ENCODE measurements around the gene MAP3K9. TPM values are rescaled to one million over a fixed set of nuclear protein-coding genes. Genes with fewer than 3 reads are reported as not detected.

The MAP3K9 gene
- total and polyA plus RNA-seq, 10 of the 15 experiments (the other 5 are each of a cell fraction or from before 2014, with no cell fraction given) = 0.48 to 7.9 (median 2.9) TPM

DNA sequence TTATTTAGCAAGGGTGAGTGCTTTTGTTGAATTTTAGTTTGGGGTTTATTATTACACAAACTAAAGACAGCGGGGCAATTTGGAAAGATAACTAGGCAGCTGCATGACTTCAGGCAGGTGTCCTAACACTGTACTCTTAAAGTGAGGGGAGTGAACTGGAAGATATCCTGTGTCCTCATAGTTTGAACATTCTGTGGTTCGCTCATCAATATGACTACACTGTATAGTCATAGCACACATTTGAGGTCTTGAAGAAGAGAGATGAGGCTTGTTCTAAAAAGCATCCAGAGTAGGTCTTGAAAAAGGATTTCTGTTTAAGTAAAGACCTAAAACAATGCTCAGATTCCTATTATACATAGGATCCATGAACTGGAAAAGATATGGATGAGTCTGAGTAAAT is 1.7 kb upstream of the MAP3K9 start:
- DNase-seq (ENCODE audit: low read depth, low spot score) = no peak
- TF ChIP-seq, protein P1, sequence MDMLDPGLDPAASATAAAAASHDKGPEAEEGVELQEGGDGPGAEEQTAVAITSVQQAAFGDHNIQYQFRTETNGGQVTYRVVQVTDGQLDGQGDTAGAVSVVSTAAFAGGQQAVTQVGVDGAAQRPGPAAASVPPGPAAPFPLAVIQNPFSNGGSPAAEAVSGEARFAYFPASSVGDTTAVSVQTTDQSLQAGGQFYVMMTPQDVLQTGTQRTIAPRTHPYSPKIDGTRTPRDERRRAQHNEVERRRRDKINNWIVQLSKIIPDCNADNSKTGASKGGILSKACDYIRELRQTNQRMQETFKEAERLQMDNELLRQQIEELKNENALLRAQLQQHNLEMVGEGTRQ (IDR thresholded peaks at IDR 0.05; ENCODE audit: borderline replicate concordance, low read depth, low read length) = no peak
- peak; percentile 57; the same call in 1 of the 2 replicates for TF ChIP-seq CREM (IDR thresholded peaks at IDR 0.05; ENCODE audit: low read depth)
- TF ChIP-seq JUNB (IDR thresholded peaks at IDR 0.05) = peak; percentile 53
- no peak for TF ChIP-seq MYC (IDR thresholded peaks at IDR 0.05; ENCODE audit: insufficient read depth, insufficient read length, insufficient replicate concordance, low read length, severe bottlenecking)
- TF ChIP-seq ZZZ3 (IDR thresholded peaks at IDR 0.05; ENCODE audit: control insufficient read depth, insufficient read length, low read depth) = no peak
- TF ChIP-seq CREB1 (IDR thresholded peaks at IDR 0.05; ENCODE audit: low read depth) = peak; percentile 63
- peak; percentile 55; the same call in 1 of the 2 replicates for TF ChIP-seq RUNX3 (IDR thresholded peaks at IDR 0.05; ENCODE audit: low read length)
- BruUV-seq (replicated peaks) = no TSS peak
- no peak for FAIRE-seq
- Histone ChIP-seq H3K27ac (ENCODE audit: control insufficient read depth, insufficient read depth) (no peak overlapping the region), H3K4me3 (peak overlapping the region; percentile 50; the same call in 1 of the 2 replicates), H3K79me2 (ENCODE audit: control insufficient read depth, insufficient read depth, low read length) (peaks cover 10% of the 10 kb centered on the region), H3K4me2 (ENCODE audit: control insufficient read depth, insufficient read depth) (peak overlapping the region; percentile 72), H3K4me1 (ENCODE audit: control insufficient read depth, insufficient read depth, low read length) (peaks cover 22% of the 10 kb centered on the region), H3K36me3 (ENCODE audit: control insufficient read depth in 2 of 2, insufficient read depth in 2 of 2, low read length in 1 of 2) (no peaks in the 10 kb centered on the region), H2AFZ (ENCODE audit: control insufficient read depth, low read depth, low read length) (no peak overlapping the region), H4K20me1 (ENCODE audit: control insufficient read depth, insufficient read depth) (no peaks in the 10 kb centered on the region), H3K9me3 (replicated peaks; ENCODE audit: control insufficient read depth, insufficient read depth, low read length) (no peaks in the 10 kb centered on the region), H3K27me3 (replicated peaks in 1 of 2; ENCODE audit: control insufficient read depth in 2 of 2, insufficient read depth in 2 of 2, low read length in 1 of 2) (no peaks in the 10 kb centered on the region), H3K9ac (ENCODE audit: control insufficient read depth, insufficient read depth, low read length) (no peak overlapping the region)
- intact Hi-C loops (cut with micrococcal nuclease; ENCODE audit: unreplicated experiment) = loop anchor here (5.0 to 10.0 kb wide), 2 partner anchors 169 to 766 kb away; partner anchors contain the start of gene TTC9
- POLR2A ChIA-PET = no interaction called here
- RAD21 ChIA-PET (ENCODE audit: unreplicated experiment) = no interaction called here
- ATAC-seq = no peak
- SMC1A ChIA-PET (ENCODE audit: uncharacterized antibody, unreplicated experiment) = interaction anchor here (0.7 to 1.5 kb wide), 3 partner anchors 72 to 146 kb away, joined by 3 to 5 read pairs (median 5); no protein-coding TSS in a partner anchor
- in situ Hi-C loops (cut with MboI) = loop anchor here (5.0 kb wide), 1 partner anchor 161 kb away; no protein-coding TSS in a partner anchor
- WGBS (ENCODE audit: insufficient coverage, insufficient replicate concordance, low lambda C conversion rate, missing lambda C conversion rate) = 53% methylated on average over 2 of the region's 2 CpGs
- CTCF ChIA-PET = interaction anchor here (1.9 to 2.1 kb wide), 2 partner anchors 98 to 104 kb away, joined by 4 to 10 read pairs; no protein-coding TSS in a partner anchor
